Subcutaneous abdominal adipose tissue (tissue), 5 donors: ENCODE results near the gene ZNF805.
"Not testable (repeated sequence)": the region's sequence is repeated elsewhere in the genome, so short reads cannot be mapped to it uniquely, and the experiment has no call there.

Experiments
- H3K27ac ChIP-seq: one replicate; pipeline ENCODE4 v1.7.0; 2013; ENCODE audit warnings: low read depth, mild to moderate bottlenecking, inconsistent platforms, low read length, moderate library complexity
- H3K27me3 ChIP-seq, 5 donors: one replicate each; pipeline ENCODE4 v1.7.0; 2013; ENCODE audit warnings: low read length in 5 of 5, inconsistent platforms in 1 of 5; ENCODE audit not compliant: control insufficient read depth in 5 of 5, insufficient read depth in 4 of 5
- H3K36me3 ChIP-seq, 5 donors: one replicate each; pipeline ENCODE4 v1.7.0; 2013; ENCODE audit warnings: low read length in 5 of 5; ENCODE audit not compliant: control insufficient read depth in 5 of 5, insufficient read depth in 5 of 5
- H3K4me1 ChIP-seq, 5 donors: one replicate each; pipeline ENCODE4 v1.7.0; 2013; ENCODE audit warnings: low read length in 5 of 5, mild to moderate bottlenecking in 3 of 5, moderate library complexity in 1 of 5; ENCODE audit not compliant: control insufficient read depth in 5 of 5, insufficient read depth in 5 of 5
- H3K4me3 ChIP-seq, 5 donors: one replicate each; pipeline ENCODE4 v1.7.0; 2013; ENCODE audit warnings: low read length in 5 of 5, low read depth in 1 of 5
- H3K9ac ChIP-seq, 5 donors: one replicate each; pipeline ENCODE4 v1.7.0; 2013; ENCODE audit warnings: low read length in 5 of 5, mild to moderate bottlenecking in 4 of 5, moderate library complexity in 3 of 5
- H3K9me3 ChIP-seq, 5 donors: one replicate each; pipeline ENCODE4 v1.7.0; 2013; ENCODE audit warnings: low read length in 5 of 5; ENCODE audit not compliant: control insufficient read depth in 5 of 5
- donor health status: healthy.
- donor health status: healthy.
- donor health status: healthy.
- donor health status: healthy.
- donor health status: healthy.

The ZNF805 gene

GRCh38 chr19:57262044-57262443 is 21.6 kb downstream of the ZNF805 start:
- Histone ChIP-seq H3K36me3 (peaks cover 6 to 31% (median 17%) of the 10 kb centered on the region in 5 donors), H3K27ac (no peak overlapping the region), H3K9ac (no peak overlapping the region), H3K4me3 (no peak overlapping the region), H3K4me1 (no peaks in the 10 kb centered on the region), H3K9me3 (no peaks in the 10 kb centered on the region), H3K27me3 (no peaks in the 10 kb centered on the region)

- Histone ChIP-seq H3K4me1 (no peaks in the 10 kb centered on the region), H3K27ac (no peak overlapping the region), H3K4me3 (no peak overlapping the region), H3K27me3 (no peaks in the 10 kb centered on the region), H3K9ac (no peak overlapping the region), H3K36me3 (peaks cover 6 to 31% (median 17%) of the 10 kb centered on the region in 5 donors), H3K9me3 (no peaks in the 10 kb centered on the region)
Observed at GRCh38 chr19:57263244-57263741, 22.9 kb downstream of the ZNF805 start.

GRCh38 chr19:57267291-57267690 is 26.9 kb downstream of the ZNF805 start:
- Histone ChIP-seq H3K4me3 (no peak overlapping the region), H3K27ac (no peak overlapping the region), H3K4me1 (no peaks in the 10 kb centered on the region), H3K9me3 (no peaks in the 10 kb centered on the region), H3K27me3 (no peaks in the 10 kb centered on the region), H3K36me3 (peaks cover 0 to 19% (median 5%) of the 10 kb centered on the region in 5 donors), H3K9ac (no peak overlapping the region)

- Histone ChIP-seq H3K27ac (no peak overlapping the region), H3K36me3 (peaks cover 3 to 11% (median 3%) of the 10 kb centered on the region in 5 donors), H3K9me3 (no peaks in the 10 kb centered on the region), H3K4me1 (no peaks in the 10 kb centered on the region), H3K4me3 (no peak overlapping the region), H3K9ac (no peak overlapping the region), H3K27me3 (no peaks in the 10 kb centered on the region)
Observed at GRCh38 chr19:57269515-57270250, 29.3 kb downstream of the ZNF805 start.

- no peak overlapping the region for H3K27ac ChIP-seq
- no peak overlapping the region for H3K4me3 ChIP-seq
- peaks cover 3 to 13% (median 3%) of the 10 kb centered on the region in 5 donors for H3K36me3 ChIP-seq
- H3K9ac ChIP-seq, result no peak overlapping the region
- no peaks in the 10 kb centered on the region for H3K9me3 ChIP-seq
- no peaks in the 10 kb centered on the region for H3K4me1 ChIP-seq
- no peaks in the 10 kb centered on the region for H3K27me3 ChIP-seq
Observed at GRCh38 chr19:57271280-57271679, 30.8 kb downstream of the ZNF805 start.

GRCh38 chr19:57273014-57273413 is 32.6 kb downstream of the ZNF805 start:
- Histone ChIP-seq H3K4me1 (no peaks in the 10 kb centered on the region), H3K9ac (no peak overlapping the region), H3K27ac (no peak overlapping the region), H3K9me3 (no peaks in the 10 kb centered on the region), H3K27me3 (no peaks in the 10 kb centered on the region), H3K4me3 (no peak overlapping the region), H3K36me3 (peaks cover 0 to 13% (median 3%) of the 10 kb centered on the region in 5 donors)

GRCh38 chr19:57276430-57276829 is 36.0 kb downstream of the ZNF805 start:
- Histone ChIP-seq H3K9ac (no peak overlapping the region), H3K27me3 (no peaks in the 10 kb centered on the region), H3K27ac (no peak overlapping the region), H3K4me3 (no peak overlapping the region), H3K36me3 (peaks cover 0 to 3% (median 3%) of the 10 kb centered on the region in 5 donors), H3K4me1 (peaks cover 0 to 18% (median 13%) of the 10 kb centered on the region in 5 donors), H3K9me3 (no peaks in the 10 kb centered on the region)

GRCh38 chr19:57278481-57278880 is 38.0 kb downstream of the ZNF805 start:
- H3K4me3 ChIP-seq, H3K9me3 ChIP-seq, H3K36me3 ChIP-seq, H3K27me3 ChIP-seq, H3K27ac ChIP-seq, H3K9ac ChIP-seq: not testable (repeated sequence)
- peaks cover 5 to 33% (median 28%) of the 10 kb centered on the region in 5 donors for H3K4me1 ChIP-seq

GRCh38 chr19:57279418-57280164 is 39.2 kb downstream of the ZNF805 start:
- Histone ChIP-seq H3K36me3 (peaks cover 0 to 16% (median 9%) of the 10 kb centered on the region in 5 donors), H3K4me1 (peaks cover 5 to 33% (median 28%) of the 10 kb centered on the region in 5 donors), H3K4me3 (peak overlapping the region; percentile 72 to 98 (median 95)), H3K27ac (peak overlapping the region; percentile 99), H3K9me3 (no peaks in the 10 kb centered on the region), H3K27me3 (no peaks in the 10 kb centered on the region), H3K9ac (peak overlapping the region; percentile 95 to 100 (median 98))
